Prostate gland (tissue), 2 donors: Measurements from ENCODE around the gene ACIN1.

Source experiments
- CTCF ChIP-seq, 4 experiments: fragments of 200-600 bp in 2 of 4; fragments of 450-650 bp in 2 of 4; sonication (generic) in 2 of 4; IDR thresholded peaks; 1 replicate in 3 of 4; 2 replicates in 1 of 4; pipeline ENCODE4 v1.5.1; 2016 to 2019; ENCODE audit warnings: antibody characterized with exemption in 4 of 4, mild to moderate bottlenecking in 2 of 4, moderate library complexity in 2 of 4
- POLR2A ChIP-seq: fragments of 450-650 bp; IDR thresholded peaks from one replicate; pipeline ENCODE4 v1.6.1; 2016; ENCODE audit warnings: antibody characterized with exemption, mild to moderate bottlenecking
- POLR2AphosphoS5 ChIP-seq: sonication (generic); formaldehyde crosslinking; IDR thresholded peaks from one replicate; pipeline ENCODE4 v1.6.1; 2017; ENCODE audit warnings: antibody characterized with exemption

GRCh38 chr14:23030936-23031335 lies 64.0 kb downstream of the ACIN1 start:
- no peak for TF ChIP-seq CTCF (IDR thresholded peaks at IDR 0.05)
- no peak for TF ChIP-seq POLR2A
- no peak for TF ChIP-seq POLR2AphosphoS5
